HCT116 (cell line): ENCODE data around the gene ACSF2. TPM values are rescaled to one million over a fixed set of nuclear protein-coding genes. Genes with fewer than 3 reads are reported as not detected.

Experiments used
- ATAC-seq: fragments of 200-7000 bp; cut with Tn5 transposase; 2 replicates; pipeline ENCODE4 v1.9.1; 2020; ENCODE audit warnings: mild to moderate bottlenecking, moderate library complexity
- BruUV-seq: library from RNA; stranded (reverse); fragments of 400-500 nt; replicated peaks from 2 replicates; lab custom pipeline; 2021; lab: Mats Ljungman, UMichigan
- CTCF ChIA-PET: fragments of 300-600 bp; sonication (Branson Sonifier 250); formaldehyde crosslinking; loops from one replicate; lab custom pipeline; 2021; ENCODE audit warnings: antibody characterized with exemption; lab: Charles Lee
- POLR2A ChIA-PET: fragments of 300-600, 350-600 bp; sonication (Branson Sonifier 250); formaldehyde crosslinking; loops from one replicate; lab custom pipeline; 2021; ENCODE audit warnings: antibody characterized with exemption; lab: Charles Lee
- RAD21 ChIA-PET, 2 experiments: fragments of 300-600 bp; sonication (Branson Sonifier 250); formaldehyde crosslinking; loops; one replicate each; lab custom pipeline; 2023; ENCODE audit warnings: low total read pairs in 2 of 2; ENCODE audit not compliant: uncharacterized antibody in 2 of 2, unreplicated experiment in 2 of 2, low non-redundant PET in 1 of 2; lab: Charles Lee
- DNase-seq: peaks from one replicate; pipeline ENCODE4 v3.0.0-alpha.2; 2010; ENCODE audit warnings: low read depth, low spot score
- H2AFZ ChIP-seq: fragments of 200-600 bp; shearing (Covaris generic), sonication (generic); 2 replicates; pipeline ENCODE4 v1.6.1; 2017; ENCODE audit warnings: low read depth, mixed run types, mixed read lengths, antibody characterized with exemption, low read length; ENCODE audit not compliant: poor library complexity, severe bottlenecking
- H3K27ac ChIP-seq: 2 replicates; pipeline ENCODE4 v1.5.1; 2012; ENCODE audit warnings: low read depth, low read length
- H3K27me3 ChIP-seq: fragments of 200-600 bp; sonication (generic); 2 replicates; pipeline ENCODE4 v1.6.1; 2016; ENCODE audit warnings: mixed run types, low read length, mixed read lengths; ENCODE audit not compliant: insufficient read depth
- H3K36me3 ChIP-seq, 2 experiments: fragments of 200-500 bp in 1 of 2; fragments of 200-600 bp in 1 of 2; sonication (Bioruptor generic) in 1 of 2; sonication (generic) in 1 of 2; 2 replicates each; pipeline versions ENCODE4 v1.5.1 to v1.6.1; 2014 to 2016; ENCODE audit warnings: low read length in 2 of 2, inconsistent platforms in 1 of 2, mixed read lengths in 1 of 2, mixed run types in 1 of 2; ENCODE audit not compliant: insufficient read depth in 2 of 2, control insufficient read depth in 1 of 2
- H3K4me1 ChIP-seq, 2 experiments: fragments of 200-600 bp in 1 of 2; sonication (generic) in 1 of 2; 2 replicates each; pipeline versions ENCODE4 v1.5.1 to v1.6.1; 2012 to 2017; ENCODE audit warnings: low read length in 2 of 2, inconsistent platforms in 1 of 2, mild to moderate bottlenecking in 1 of 2, mixed read lengths in 1 of 2, mixed run types in 1 of 2, moderate library complexity in 1 of 2; ENCODE audit not compliant: insufficient read depth in 2 of 2, control insufficient read depth in 1 of 2
- H3K4me2 ChIP-seq: fragments of 200-600 bp; sonication (generic); 2 replicates; pipeline ENCODE4 v1.6.1; 2017; ENCODE audit warnings: mixed run types, low read length, mixed read lengths
- H3K4me3 ChIP-seq, 2 experiments: fragments of 200-600 bp in 1 of 2; sonication (generic) in 1 of 2; replicated peaks in 1 of 2; 2 replicates each; pipeline ENCODE4 v1.5.1; 2011 to 2016; ENCODE audit warnings: low read length in 2 of 2, control low read depth in 1 of 2, low read depth in 1 of 2, mild to moderate bottlenecking in 1 of 2, mixed read lengths in 1 of 2, mixed run types in 1 of 2
- H3K79me2 ChIP-seq: fragments of 200-600 bp; sonication (generic); 2 replicates; pipeline ENCODE4 v1.6.1; 2017; ENCODE audit warnings: mild to moderate bottlenecking, mixed run types, low read length, moderate library complexity, mixed read lengths; ENCODE audit not compliant: insufficient read depth
- H3K9ac ChIP-seq: fragments of 200-600 bp; sonication (generic); 2 replicates; pipeline ENCODE4 v1.6.1; 2016; ENCODE audit warnings: low read length, mixed read lengths
- H3K9me2 ChIP-seq: fragments of 200-600 bp; sonication (generic), shearing (Covaris generic); 2 replicates; pipeline ENCODE4 v1.6.1; 2017; ENCODE audit warnings: mixed run types, mild to moderate bottlenecking, moderate library complexity; ENCODE audit not compliant: insufficient read depth
- H3K9me3 ChIP-seq, 2 experiments: fragments of 200-500 bp in 1 of 2; fragments of 200-600 bp in 1 of 2; sonication (Bioruptor generic) in 1 of 2; sonication (generic) in 1 of 2; 2 replicates each; pipeline ENCODE4 v1.6.1; 2014 to 2017; ENCODE audit warnings: low read length in 2 of 2, mixed read lengths in 2 of 2, inconsistent platforms in 1 of 2, low read depth in 1 of 2, mild to moderate bottlenecking in 1 of 2, mixed run types in 1 of 2, moderate library complexity in 1 of 2; ENCODE audit not compliant: control insufficient read depth in 1 of 2, insufficient read depth in 1 of 2
- H4K20me1 ChIP-seq: fragments of 200-600 bp; sonication (generic), shearing (Covaris generic); 2 replicates; pipeline ENCODE4 v1.6.1; 2017; ENCODE audit warnings: mixed run types, mild to moderate bottlenecking, moderate library complexity; ENCODE audit not compliant: insufficient read depth
- EGR1 ChIP-seq: IDR thresholded peaks from 2 replicates; pipeline ENCODE4 v1.6.1; 2012; ENCODE audit warnings: low read depth
- EZH2 ChIP-seq: fragments of 200-600 bp; sonication (generic); IDR thresholded peaks from 2 replicates; pipeline ENCODE4 v1.6.1; 2017; ENCODE audit warnings: antibody characterized with exemption, mixed run types
- EZH2phosphoT487 ChIP-seq: fragments of 200-600 bp; IDR thresholded peaks from 2 replicates; pipeline ENCODE4 v1.6.1; 2018; ENCODE audit warnings: antibody characterized with exemption, borderline replicate concordance
- FOSL1 ChIP-seq: IDR thresholded peaks from 2 replicates; pipeline ENCODE4 v1.6.1; 2012; ENCODE audit warnings: low read depth
- POLR2A ChIP-seq: IDR thresholded peaks from 2 replicates; pipeline ENCODE4 v1.7.0; 2011; ENCODE audit warnings: borderline replicate concordance; ENCODE audit not compliant: insufficient read depth, insufficient read length; ENCODE audit errors: extremely low read depth
- POLR2AphosphoS5 ChIP-seq: IDR thresholded peaks from 2 replicates; pipeline ENCODE4 v1.6.1; 2011; ENCODE audit warnings: mild to moderate bottlenecking, low read depth, low read length, moderate library complexity
- RAD21 ChIP-seq: IDR thresholded peaks from 2 replicates; pipeline ENCODE4 v1.6.1; 2012; ENCODE audit warnings: low read depth, mild to moderate bottlenecking
- SIN3A ChIP-seq: IDR thresholded peaks from 2 replicates; pipeline ENCODE4 v1.6.1; 2012; ENCODE audit warnings: low read depth
- SP1 ChIP-seq: IDR thresholded peaks from 2 replicates; pipeline ENCODE4 v1.6.1; 2012; ENCODE audit warnings: low read depth
- TCF7L2 ChIP-seq: IDR thresholded peaks from 2 replicates; pipeline ENCODE4 v1.7.0; 2011; ENCODE audit warnings: borderline replicate concordance, inconsistent platforms; ENCODE audit not compliant: insufficient read depth, insufficient read length; ENCODE audit errors: extremely low read depth
- YY1 ChIP-seq: IDR thresholded peaks from 2 replicates; pipeline ENCODE4 v1.6.1; 2011; ENCODE audit warnings: low read length, low read depth, moderate library complexity, mild to moderate bottlenecking; ENCODE audit not compliant: insufficient replicate concordance; ENCODE audit errors: extremely low read depth
- ZNF274 ChIP-seq: fragments of 200-500 bp; sonication (Bioruptor generic); IDR thresholded peaks from 2 replicates; pipeline ENCODE4 v1.6.1; 2014; ENCODE audit warnings: mild to moderate bottlenecking, low read depth, low read length, inconsistent platforms
- intact Hi-C: fragments of 100-400 bp; cut with micrococcal nuclease; formaldehyde crosslinking; loops from 2 replicates; pipeline ENCODE4 v1.10.0; 2022
- total RNA-seq: library from RNA; stranded (reverse); gene quantifications from one replicate; pipeline ENCODE4 v1.2.1, GENCODE V29; 2021; ENCODE audit not compliant: unreplicated experiment
- TF ChIP-seq, protein P1 (sequence below): IDR thresholded peaks from 2 replicates; pipeline ENCODE4 v1.6.1; 2012
- TF ChIP-seq, protein P2 (sequence below), 3 experiments: fragments of 200-600 bp in 1 of 3; sonication (generic) in 1 of 3; IDR thresholded peaks in 2 of 3; conservative IDR thresholded peaks in 1 of 3; 2 replicates each; pipeline ENCODE4 v1.5.1; 2012 to 2017; ENCODE audit warnings: low read depth in 2 of 3, low read length in 2 of 3, antibody characterized with exemption in 1 of 3, borderline replicate concordance in 1 of 3, control low read depth in 1 of 3, mild to moderate bottlenecking in 1 of 3, mixed read lengths in 1 of 3, mixed run types in 1 of 3, moderate library complexity in 1 of 3; ENCODE audit not compliant: insufficient read depth in 1 of 3

Gene ACSF2
- total RNA-seq, 1 experiment from 2014 or later, result 52.4 TPM

DNA sequence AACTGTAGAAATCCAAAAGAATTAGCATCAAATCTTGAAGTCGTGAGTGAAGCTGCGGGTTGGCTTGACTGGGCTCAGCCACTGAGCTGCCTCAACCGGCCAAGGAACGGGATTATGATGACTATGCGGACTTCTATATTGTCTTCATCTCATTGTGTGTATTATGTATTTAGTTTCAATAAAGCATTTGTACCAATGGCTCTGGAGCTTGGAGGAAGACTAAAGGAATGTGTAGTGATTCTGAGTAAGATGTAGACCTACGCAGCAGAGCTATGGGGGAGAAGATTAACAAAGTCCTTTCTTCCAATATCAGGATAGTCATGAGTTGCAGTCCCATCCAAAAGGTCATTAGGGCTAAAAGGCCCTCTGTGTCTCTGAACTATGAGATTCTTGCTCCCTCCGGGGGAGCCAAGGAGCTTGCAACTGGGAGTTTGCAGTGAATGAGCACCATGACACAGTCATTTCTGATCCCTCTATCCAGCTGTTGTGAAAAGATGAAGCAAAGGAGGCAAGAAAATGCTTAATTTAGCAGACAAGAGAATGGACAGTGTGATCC, 44.7 kb upstream of the ACSF2 start:
- ChIA-PET RAD21 (no interaction called here), POLR2A (interaction anchor here (1.4 to 1.7 kb wide), 3 partner anchors 9 to 16 kb away, joined by 3 to 6 read pairs (median 4); partner anchors contain the start of gene LRRC59), CTCF (interaction anchor here (0.8 to 2.0 kb wide), 2 partner anchors 16 to 19 kb away, joined by 5 to 11 read pairs; partner anchors contain the start of gene LRRC59)
- no peak overlapping the region for H2AFZ ChIP-seq
- H3K4me3 ChIP-seq, result no peak overlapping the region
- intact Hi-C loops, result no loop called here
- H3K4me1 ChIP-seq, result no peaks in the 10 kb centered on the region
- H3K27me3 ChIP-seq, result no peaks in the 10 kb centered on the region
- DNase-seq (no peak), ATAC-seq (0 out of 2 replicates have a peak, but pooled peaks have one; percentile 10)
- TF ChIP-seq ZNF274 (no peak), TCF7L2 (no peak), YY1 (no peak), FOSL1 (no peak), POLR2A (no peak), EZH2phosphoT487 (no peak), POLR2AphosphoS5 (no peak), SIN3A (no peak), EGR1 (no peak), RAD21 (no peak), SP1 (no peak), EZH2 (no peak)
- TF ChIP-seq, protein P1, sequence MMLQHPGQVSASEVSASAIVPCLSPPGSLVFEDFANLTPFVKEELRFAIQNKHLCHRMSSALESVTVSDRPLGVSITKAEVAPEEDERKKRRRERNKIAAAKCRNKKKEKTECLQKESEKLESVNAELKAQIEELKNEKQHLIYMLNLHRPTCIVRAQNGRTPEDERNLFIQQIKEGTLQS, result no peak
- TF ChIP-seq, protein P2, sequence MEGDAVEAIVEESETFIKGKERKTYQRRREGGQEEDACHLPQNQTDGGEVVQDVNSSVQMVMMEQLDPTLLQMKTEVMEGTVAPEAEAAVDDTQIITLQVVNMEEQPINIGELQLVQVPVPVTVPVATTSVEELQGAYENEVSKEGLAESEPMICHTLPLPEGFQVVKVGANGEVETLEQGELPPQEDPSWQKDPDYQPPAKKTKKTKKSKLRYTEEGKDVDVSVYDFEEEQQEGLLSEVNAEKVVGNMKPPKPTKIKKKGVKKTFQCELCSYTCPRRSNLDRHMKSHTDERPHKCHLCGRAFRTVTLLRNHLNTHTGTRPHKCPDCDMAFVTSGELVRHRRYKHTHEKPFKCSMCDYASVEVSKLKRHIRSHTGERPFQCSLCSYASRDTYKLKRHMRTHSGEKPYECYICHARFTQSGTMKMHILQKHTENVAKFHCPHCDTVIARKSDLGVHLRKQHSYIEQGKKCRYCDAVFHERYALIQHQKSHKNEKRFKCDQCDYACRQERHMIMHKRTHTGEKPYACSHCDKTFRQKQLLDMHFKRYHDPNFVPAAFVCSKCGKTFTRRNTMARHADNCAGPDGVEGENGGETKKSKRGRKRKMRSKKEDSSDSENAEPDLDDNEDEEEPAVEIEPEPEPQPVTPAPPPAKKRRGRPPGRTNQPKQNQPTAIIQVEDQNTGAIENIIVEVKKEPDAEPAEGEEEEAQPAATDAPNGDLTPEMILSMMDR (IDR thresholded peaks at IDR 0.05 in 2 of 3, conservative IDR thresholded peaks at IDR 0.05 in 1 of 3; ENCODE audit: borderline replicate concordance in 1 of 3, insufficient read depth in 1 of 3, low read depth in 2 of 3, low read length in 2 of 3), result no peak
- peaks cover 51 to 75% of the 10 kb centered on the region in 2 experiments for H3K36me3 ChIP-seq
- H3K9me3 ChIP-seq, result no peaks in the 10 kb centered on the region
- no peak overlapping the region for H3K9ac ChIP-seq
- BruUV-seq, result TSS peak; percentile 27
- H3K9me2 ChIP-seq, result no peaks in the 10 kb centered on the region
- H3K79me2 ChIP-seq, result peaks cover 22% of the 10 kb centered on the region
- no peak overlapping the region for H3K4me2 ChIP-seq
- no peak overlapping the region for H3K27ac ChIP-seq
- no peaks in the 10 kb centered on the region for H4K20me1 ChIP-seq
